Body of pancreas (tissue), 4 donors: ENCODE results near the gene HAGHL. TPM values are rescaled to one million over a fixed set of nuclear protein-coding genes. Genes with fewer than 3 reads are reported as not detected.
"Not testable (repeated sequence)": the region's sequence is repeated elsewhere in the genome, so short reads cannot be mapped to it uniquely, and the experiment has no call there.

ENCODE experiments used
- ATAC-seq: fragments of 150-250 bp; one replicate; pipeline ENCODE4 v1.9.1; 2016
- DNase-seq, 4 donors: peaks; one replicate each; pipeline ENCODE4 v3.0.0-alpha.2; 2019
- H3K27ac ChIP-seq, 4 donors: fragments of 200-600 bp; sonication (generic); 1 replicate in 3 of 4; 2 replicates in 1 of 4; pipeline versions ENCODE4 v1.5.1 to v1.6.1; 2016 to 2019; ENCODE audit warnings: mild to moderate bottlenecking in 1 of 4, mixed read lengths in 1 of 4, moderate library complexity in 1 of 4
- H3K27me3 ChIP-seq, 2 donors: fragments of 200-600 bp; sonication (generic); one replicate each; pipeline ENCODE4 v1.6.0; 2016; ENCODE audit warnings: mild to moderate bottlenecking in 1 of 2
- H3K36me3 ChIP-seq, 2 donors: fragments of 200-600 bp; sonication (generic); replicated peaks in 1 of 2; 2 replicates each; pipeline ENCODE4 v1.5.1; 2016; ENCODE audit warnings: low read depth in 2 of 2; ENCODE audit not compliant: insufficient read depth in 1 of 2
- H3K4me1 ChIP-seq: fragments of 200-600 bp; sonication (generic); one replicate; pipeline ENCODE4 v1.6.0; 2016
- H3K4me3 ChIP-seq, 2 donors: fragments of 200-600 bp; sonication (generic); 1 replicate in 1 of 2; 2 replicates in 1 of 2; pipeline ENCODE4 v1.5.1; 2016 to 2019
- H3K9me3 ChIP-seq, 3 donors: fragments of 200-600 bp; sonication (generic); 1 replicate in 2 of 3; 2 replicates in 1 of 3; pipeline ENCODE4 v1.5.1; 2016
- CTCF ChIP-seq, 7 experiments: fragments of 450-650 bp in 4 of 7; fragments of 200-600 bp in 3 of 7; sonication (generic) in 3 of 7; IDR thresholded peaks; one replicate each; pipeline ENCODE4 v1.5.1; 2016 to 2019; ENCODE audit warnings: antibody characterized with exemption in 7 of 7
- POLR2A ChIP-seq, 3 donors: fragments of 450-650 bp; IDR thresholded peaks; one replicate each; pipeline ENCODE4 v1.6.1; 2016; ENCODE audit warnings: antibody characterized with exemption in 3 of 3, mild to moderate bottlenecking in 2 of 3
- WGBS, 2 donors: methylation state at CpG; one replicate each; pipeline ENCODE4 v1.1.5; 2017; 5-methylcytosine and 5-hydroxymethylcytosine counted together
- intact Hi-C: fragments of 100-400 bp; cut with DNase I; formaldehyde crosslinking; loops from one replicate; pipeline ENCODE4 v1.15.1; 2023
- total RNA-seq, 2 donors: library from RNA; depleted of rRNA; stranded (reverse); fragments of >200 nt; gene quantifications; one replicate each; pipeline ENCODE4 v1.1.0, GENCODE V29; 2016

The HAGHL gene
- total RNA-seq, 2 donors from 2014 or later, result 2.6 TPM; not detected in 1

- WGBS, 2 donors, result 65 to 79% methylated on average over 6 to 14 of the region's 18 CpGs
- Histone ChIP-seq H3K36me3 (no peaks in the 10 kb centered on the region), H3K4me1 (no peaks in the 10 kb centered on the region), H3K27ac (no peak overlapping the region), H3K4me3 (no peak overlapping the region), H3K27me3 (no peaks in the 10 kb centered on the region), H3K9me3 (no peaks in the 10 kb centered on the region)
- intact Hi-C loops, result no loop called here
- no peak for TF ChIP-seq CTCF (IDR thresholded peaks at IDR 0.05)
- TF ChIP-seq POLR2A (IDR thresholded peaks at IDR 0.05), result no peak
- DNase-seq (no peak), ATAC-seq (no peak)
These were observed 46.1 kb downstream of the HAGHL start for GRCh38 chr16:772959-773358.

GRCh38 chr16:774086-775001 lies 47.4 kb downstream of the HAGHL start:
- Histone ChIP-seq H3K27me3 (no peaks in the 10 kb centered on the region), H3K27ac (no peak overlapping the region), H3K9me3 (no peaks in the 10 kb centered on the region), H3K4me1 (no peaks in the 10 kb centered on the region), H3K36me3 (no peaks in the 10 kb centered on the region), H3K4me3 (no peak overlapping the region)
- TF ChIP-seq POLR2A (IDR thresholded peaks at IDR 0.05), result no peak
- no peak for TF ChIP-seq CTCF (IDR thresholded peaks at IDR 0.05)
- 60 to 68% methylated on average over 1 to 39 of the region's 46 CpGs for WGBS, 2 donors
- DNase-seq, result no peak
- ATAC-seq, result no peak
- intact Hi-C loops, result no loop called here

- no peak overlapping the region for H3K4me3 ChIP-seq
- no peaks in the 10 kb centered on the region for H3K4me1 ChIP-seq
- no peaks in the 10 kb centered on the region for H3K27me3 ChIP-seq
- H3K9me3 ChIP-seq, result no peaks in the 10 kb centered on the region
- intact Hi-C loops, result no loop called here
- H3K36me3 ChIP-seq, result no peaks in the 10 kb centered on the region
- no peak for TF ChIP-seq CTCF (IDR thresholded peaks at IDR 0.05)
- TF ChIP-seq POLR2A (IDR thresholded peaks at IDR 0.05), result no peak
- no peak for ATAC-seq
- no peak for DNase-seq
- H3K27ac ChIP-seq, result no peak overlapping the region
- 65 to 84% methylated on average over 5 to 34 of the region's 36 CpGs for WGBS, 2 donors
These were observed 48.4 kb downstream of the HAGHL start for GRCh38 chr16:775236-775796.

GRCh38 chr16:776298-776697 lies 49.4 kb downstream of the HAGHL start:
- H3K4me1 ChIP-seq, intact Hi-C loops, H3K27ac ChIP-seq, H3K36me3 ChIP-seq, H3K4me3 ChIP-seq, ATAC-seq, DNase-seq, H3K27me3 ChIP-seq, H3K9me3 ChIP-seq: not testable (repeated sequence)
- WGBS, 2 donors, result 84 to 88% methylated on average over 9 to 10 of the region's 10 CpGs

GRCh38 chr16:776824-777223 lies 49.9 kb downstream of the HAGHL start:
- Histone ChIP-seq H3K27me3 (no peaks in the 10 kb centered on the region), H3K27ac (no peak overlapping the region), H3K4me3 (no peak overlapping the region), H3K36me3 (no peaks in the 10 kb centered on the region), H3K9me3 (no peaks in the 10 kb centered on the region), H3K4me1 (no peaks in the 10 kb centered on the region)
- TF ChIP-seq CTCF (IDR thresholded peaks at IDR 0.05) (no peak), POLR2A (IDR thresholded peaks at IDR 0.05) (no peak)
- ATAC-seq (no peak), DNase-seq (no peak)
- 86 to 88% methylated on average over 9 of the region's 9 CpGs for WGBS, 2 donors
- intact Hi-C loops, result no loop called here
